HG03196 (cell line): ENCODE data around the gene SCARB1.

Source experiments
- ATAC-seq: cut with Tn5 transposase; IDR thresholded peaks from one replicate; pipeline ENCODE4 v1.9.1; 2021; ENCODE audit not compliant: unreplicated experiment

Gene SCARB1

GRCh38 chr12:124778411-124778810 is 85.3 kb downstream of the SCARB1 start:
- no peak for ATAC-seq

GRCh38 chr12:124777399-124778372 is 86.0 kb downstream of the SCARB1 start:
- ATAC-seq: no peak

DNA sequence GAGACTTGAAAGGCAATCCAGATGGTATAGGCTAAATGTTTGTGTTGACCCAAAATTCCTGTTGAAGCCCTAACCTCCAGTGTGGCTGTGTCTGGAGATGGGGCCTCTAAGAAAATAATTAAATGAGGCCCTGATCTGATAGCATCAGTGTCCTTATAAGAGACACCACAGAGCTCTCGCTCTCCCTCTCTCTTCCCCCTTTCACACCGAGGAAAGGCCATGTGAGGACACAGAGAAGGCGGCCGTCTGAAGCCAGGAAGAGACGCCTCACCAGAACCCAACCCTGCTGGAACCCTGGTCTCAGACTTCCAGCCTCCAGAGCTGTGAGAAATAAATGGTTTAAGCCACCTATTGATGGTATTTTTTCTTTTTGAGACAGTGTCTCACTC is 87.5 kb downstream of the SCARB1 start:
- ATAC-seq: no peak

DNA sequence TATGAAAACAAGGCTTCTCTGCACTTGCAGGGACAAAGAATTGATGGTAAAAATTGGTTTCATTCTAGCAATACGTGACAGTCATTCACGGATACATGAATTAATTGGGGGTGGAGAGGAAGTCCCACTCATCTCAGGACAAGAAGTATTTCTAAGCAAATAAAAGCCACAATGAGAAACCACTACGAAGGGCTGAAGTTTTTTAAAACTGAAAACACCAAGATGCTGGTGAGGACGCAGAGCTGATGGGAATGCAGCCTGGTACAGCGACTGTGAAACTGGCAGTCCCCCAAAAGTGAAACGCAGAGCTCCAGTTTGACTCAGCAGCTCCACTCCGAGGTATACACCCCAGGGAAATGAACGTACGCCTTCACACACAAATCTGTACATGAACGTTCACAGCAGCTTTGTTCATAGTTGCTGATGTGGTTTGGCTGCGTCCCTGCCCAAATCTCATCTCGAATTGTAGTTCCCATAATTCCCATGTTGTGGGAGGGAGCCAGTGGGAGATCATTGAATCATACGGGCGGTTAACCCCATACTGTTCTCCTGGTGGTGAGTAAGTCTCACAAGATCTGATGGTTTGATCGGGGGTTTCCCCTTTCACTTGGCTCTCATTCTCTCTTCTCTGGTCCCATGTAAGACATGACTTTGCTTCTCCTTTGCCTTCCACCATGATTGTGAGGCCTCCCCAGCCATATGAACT is 89.0 kb downstream of the SCARB1 start:
- peak; percentile 68 for ATAC-seq

GRCh38 chr12:124774054-124774461 is 89.6 kb downstream of the SCARB1 start:
- ATAC-seq: peak; percentile 39

DNA sequence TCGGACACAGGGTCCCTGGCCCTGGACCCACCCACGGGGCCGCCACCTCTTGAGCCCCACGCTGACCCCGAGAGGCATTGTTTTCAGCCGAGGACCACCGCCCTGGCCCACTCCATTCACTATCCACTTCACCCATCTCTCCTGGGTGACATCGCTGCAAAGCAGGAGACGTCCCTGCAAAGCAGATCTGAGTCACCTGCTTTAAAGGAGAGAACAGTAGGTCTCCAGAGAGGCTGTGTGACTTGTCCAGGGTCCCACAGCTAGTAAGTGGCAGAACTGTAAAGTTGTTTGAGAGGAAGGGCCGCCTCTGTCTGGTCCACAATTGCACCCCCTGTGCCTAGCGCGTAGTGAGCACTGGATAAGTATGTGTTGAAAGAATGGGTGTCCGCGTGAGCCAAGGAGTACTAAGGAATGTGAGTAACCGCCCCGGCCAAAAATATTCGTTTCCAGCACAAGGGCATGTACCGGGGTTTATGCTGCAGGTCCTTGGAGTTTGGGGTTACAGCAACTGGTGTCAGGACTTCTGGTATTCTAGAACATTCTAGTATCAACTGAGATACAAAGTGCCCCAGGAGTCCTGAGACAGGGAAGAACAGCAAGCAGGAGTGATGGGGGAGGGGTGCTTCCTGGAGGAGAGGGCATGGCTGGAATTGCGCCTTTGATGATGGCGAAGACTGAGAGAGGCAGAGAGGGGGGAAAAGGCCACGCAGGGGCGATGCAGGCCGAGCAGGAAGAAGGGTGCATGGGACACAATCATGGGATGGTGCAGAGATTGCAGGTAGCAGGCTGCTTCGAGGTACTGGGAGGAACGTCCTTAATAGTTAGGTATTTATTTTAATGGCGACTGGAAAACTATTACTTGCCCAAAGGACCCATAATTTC is 91.1 kb downstream of the SCARB1 start:
- ATAC-seq: no peak

- peak; percentile 19 for ATAC-seq
Observed at GRCh38 chr12:124771462-124772288, 92.0 kb downstream of the SCARB1 start.

- ATAC-seq: no peak
Observed at GRCh38 chr12:124770728-124771127, 92.9 kb downstream of the SCARB1 start.

DNA sequence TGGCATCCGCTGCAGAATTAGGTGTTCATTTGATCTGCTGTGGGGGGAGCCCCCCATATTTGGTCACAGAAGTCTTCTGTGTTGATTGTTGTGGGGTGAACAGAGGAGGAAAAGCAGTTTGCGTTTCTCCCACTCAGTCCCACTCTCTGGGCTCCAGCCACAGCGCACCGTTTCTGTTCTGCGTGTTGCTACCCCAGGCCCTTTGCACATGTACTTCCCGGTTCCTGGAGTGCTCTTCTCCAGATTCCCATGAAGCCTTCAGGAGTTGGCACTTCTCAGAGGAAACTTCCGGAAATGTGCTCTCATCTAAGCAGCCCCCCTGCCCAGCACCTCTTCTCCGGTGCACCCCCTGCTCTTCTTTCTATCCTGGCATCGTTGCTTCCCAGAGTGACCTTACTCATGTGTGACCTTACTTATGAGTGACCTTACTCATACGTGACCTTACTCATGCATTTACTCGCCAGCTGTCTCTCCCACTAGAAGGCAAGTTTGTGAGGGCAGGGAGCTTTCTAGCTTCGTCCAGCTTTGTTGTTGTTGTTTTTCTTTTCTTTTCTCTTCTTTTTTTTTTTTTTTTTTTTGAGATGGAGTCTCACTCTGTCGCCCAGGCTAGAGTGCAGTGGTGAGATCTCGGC is 93.7 kb downstream of the SCARB1 start:
- no peak for ATAC-seq

GRCh38 chr12:124769163-124769530 is 94.5 kb downstream of the SCARB1 start:
- ATAC-seq: no peak

GRCh38 chr12:124768452-124769162 is 95.1 kb downstream of the SCARB1 start:
- no peak for ATAC-seq

- ATAC-seq: peak; percentile 68
Observed at GRCh38 chr12:124767066-124767821, 96.4 kb downstream of the SCARB1 start.

DNA sequence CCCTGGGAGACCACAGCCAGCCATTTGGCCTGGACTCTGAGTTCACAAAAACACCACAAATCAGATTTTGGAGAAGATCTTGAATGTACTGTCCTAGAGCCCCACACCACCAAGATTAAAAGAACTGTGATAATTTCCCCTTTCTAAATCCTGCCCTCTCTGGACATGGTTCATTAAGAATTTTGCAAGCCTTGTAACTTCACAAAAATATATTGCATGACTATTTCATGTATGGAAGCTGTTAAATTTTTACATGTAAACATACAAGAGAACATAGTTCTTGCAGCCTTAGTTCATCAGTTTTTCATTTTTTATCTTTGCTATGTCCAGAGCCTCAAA is 97.0 kb downstream of the SCARB1 start:
- ATAC-seq: no peak

GRCh38 chr12:124765581-124766489 is 97.8 kb downstream of the SCARB1 start:
- ATAC-seq: no peak

DNA sequence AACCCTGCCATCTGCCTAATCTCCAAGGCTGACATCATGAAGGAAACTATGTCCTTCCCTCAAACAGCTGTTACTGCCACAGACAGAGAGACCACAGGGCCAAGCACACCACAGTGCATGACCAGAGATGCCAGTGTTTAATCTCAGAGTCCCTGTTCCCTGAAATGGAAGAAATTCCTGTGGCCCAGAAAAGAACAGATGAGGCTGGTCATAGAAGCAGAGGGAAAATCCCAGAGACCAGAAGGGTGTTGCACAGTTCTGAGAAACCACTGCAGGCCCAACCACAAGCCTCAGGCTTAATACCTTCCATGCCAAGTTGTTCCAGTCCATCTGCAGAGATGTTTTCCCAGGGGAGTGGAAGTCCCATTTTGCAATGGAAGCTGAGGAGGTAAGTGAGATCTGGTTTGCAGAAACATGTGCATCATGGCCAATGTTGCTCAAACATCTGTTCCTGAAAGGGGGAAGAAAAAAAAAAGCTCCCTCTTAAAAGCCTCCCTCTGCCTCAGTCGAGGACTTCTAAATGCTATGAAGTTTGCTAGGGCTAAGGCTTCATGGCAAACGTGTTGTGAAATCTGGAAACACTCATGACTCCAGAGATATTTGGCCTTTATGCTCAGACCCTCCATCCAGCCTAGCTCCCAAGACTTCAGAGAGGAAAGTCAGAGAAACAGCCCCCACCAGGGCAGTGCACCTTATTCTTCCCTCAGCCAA is 98.6 kb downstream of the SCARB1 start:
- ATAC-seq: no peak

DNA sequence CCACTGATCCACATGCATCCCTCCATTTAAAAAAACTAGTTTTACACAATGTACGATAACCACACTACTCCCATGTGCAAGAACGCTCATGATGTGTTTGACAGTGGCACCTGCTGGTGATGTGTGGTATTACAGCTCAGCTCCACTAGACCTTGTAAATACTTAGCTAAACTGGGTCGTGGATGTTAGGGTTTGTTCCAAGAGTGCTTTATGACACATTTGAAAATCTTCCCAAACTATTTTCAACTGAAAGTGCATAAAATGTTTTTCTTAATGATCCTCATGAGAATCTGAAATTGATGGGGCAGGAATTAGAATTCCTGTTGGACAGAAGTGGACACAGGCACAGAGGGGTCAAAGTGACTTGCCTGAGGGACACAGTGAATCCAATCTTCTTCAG is 99.2 kb downstream of the SCARB1 start:
- ATAC-seq: no peak

DNA sequence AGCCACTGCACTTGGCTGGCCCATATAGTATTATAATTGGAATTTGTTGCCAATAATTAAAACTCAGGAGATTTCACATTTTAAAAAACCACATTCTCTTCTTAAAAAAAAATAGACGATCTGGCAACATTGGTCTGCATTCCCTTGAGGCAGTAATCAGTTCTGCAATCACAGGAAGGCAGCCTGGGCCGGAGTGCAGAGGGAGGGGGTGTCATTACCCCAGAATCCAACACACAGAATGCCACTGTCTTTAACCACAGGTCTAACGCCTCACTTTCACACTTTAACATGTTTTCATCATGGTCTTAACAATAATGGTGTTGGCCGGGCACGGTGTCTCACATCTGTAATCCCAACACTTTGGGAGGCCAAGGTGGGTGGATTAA is 100.1 kb downstream of the SCARB1 start:
- ATAC-seq: no peak
